HG03354 (cell line): ENCODE results near the gene ZFP36L1.

Experiments
- ATAC-seq: cut with Tn5 transposase; IDR thresholded peaks from one replicate; pipeline ENCODE4 v1.9.1; 2021; ENCODE audit warnings: mild to moderate bottlenecking; ENCODE audit not compliant: unreplicated experiment, poor library complexity, severe bottlenecking

Gene ZFP36L1

DNA sequence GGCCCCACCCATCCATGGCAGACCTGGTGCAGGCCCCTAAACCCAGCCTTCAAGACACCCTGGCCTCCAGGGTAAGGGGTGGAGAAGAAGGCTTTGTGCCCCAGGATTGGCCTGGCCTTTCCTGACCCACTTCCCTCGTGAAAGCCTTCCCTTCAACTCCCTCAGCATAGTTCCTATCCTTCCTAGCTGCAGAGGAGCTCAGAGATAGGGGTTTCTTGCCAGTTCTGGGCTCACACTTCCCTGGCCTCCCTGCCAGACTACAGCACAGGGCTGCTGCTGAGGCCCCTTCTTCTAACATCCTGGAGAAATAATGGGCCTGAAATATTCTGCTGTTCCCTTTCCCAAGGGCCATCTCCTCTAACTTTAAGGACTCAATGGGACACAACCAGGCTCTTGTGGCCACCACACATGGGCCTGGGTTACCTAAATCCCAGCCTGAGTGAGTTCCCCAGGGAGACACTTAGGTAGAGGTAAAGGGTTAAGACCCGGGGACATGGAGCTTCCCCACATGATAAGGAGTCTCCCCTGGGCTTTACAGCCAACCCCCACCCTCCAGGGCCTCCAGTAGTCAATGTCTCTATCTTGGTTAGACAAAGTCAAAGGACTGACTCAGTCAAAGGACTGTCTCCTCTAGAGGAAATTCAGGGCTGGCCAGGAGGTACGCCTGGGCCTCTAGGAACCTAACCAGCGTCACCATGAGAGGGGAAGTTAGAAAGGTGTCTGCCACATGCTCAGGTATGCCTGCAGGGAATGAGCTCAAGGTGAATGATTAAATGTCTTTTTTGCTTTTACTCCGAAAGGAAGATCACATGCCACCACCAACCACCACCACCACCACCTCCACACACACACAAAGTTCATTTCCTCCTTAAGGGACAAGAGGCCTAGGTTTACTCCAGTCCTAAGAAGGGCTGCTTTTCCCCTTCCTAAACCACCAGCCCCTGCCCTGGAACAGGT lies 7.1 kb downstream of the ZFP36L1 start:
- ATAC-seq = no peak

- no peak for ATAC-seq
These were observed 7.8 kb downstream of the ZFP36L1 start for GRCh38 chr14:68784978-68785533.

GRCh38 chr14:68784226-68784910 lies 8.5 kb downstream of the ZFP36L1 start:
- peak; percentile 40 for ATAC-seq

- ATAC-seq = no peak
These were observed 9.2 kb downstream of the ZFP36L1 start for GRCh38 chr14:68783408-68784225.

DNA sequence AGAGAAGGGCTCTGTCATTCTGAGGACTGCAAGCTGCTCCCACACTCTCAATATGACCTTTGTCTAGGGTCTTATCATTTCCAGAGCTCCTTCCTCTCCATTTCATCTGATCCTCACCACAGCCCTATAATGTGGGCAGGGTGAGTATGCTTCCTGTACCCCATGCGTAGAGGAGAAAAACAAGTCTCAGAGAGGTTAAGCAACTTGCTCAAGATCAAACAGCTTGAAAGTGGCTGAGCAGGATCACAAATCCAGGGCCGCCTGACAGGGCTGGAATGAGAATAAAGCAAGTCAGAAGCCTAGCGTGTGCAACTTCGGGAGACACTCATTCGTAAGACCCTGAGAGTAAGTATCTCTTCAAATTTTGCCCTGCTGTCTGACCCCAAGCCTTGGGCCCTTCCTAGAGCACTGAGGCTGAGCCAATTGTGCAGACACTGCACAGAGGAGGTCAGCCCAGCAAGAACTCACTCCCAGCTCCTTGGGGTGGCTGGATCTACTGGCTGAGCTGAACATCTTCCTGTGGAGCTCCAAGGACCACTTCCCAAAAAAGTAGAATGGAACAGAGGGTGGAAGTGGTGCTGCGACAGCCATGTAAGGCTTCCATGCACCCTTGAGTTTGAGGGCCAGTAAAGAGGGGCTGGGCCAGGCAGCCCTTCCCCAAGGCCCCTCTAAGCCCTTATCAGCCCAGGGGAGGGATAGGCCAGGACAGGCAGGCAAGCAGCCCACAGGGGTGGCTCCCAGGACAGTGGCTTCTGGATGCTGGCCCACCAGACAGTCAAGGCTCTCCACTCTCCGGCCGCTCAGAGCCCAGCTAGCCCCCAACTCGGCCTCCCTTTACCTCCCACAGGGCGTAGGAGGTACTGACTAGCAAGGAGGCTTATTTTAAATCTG lies 10.5 kb downstream of the ZFP36L1 start:
- no peak for ATAC-seq

GRCh38 chr14:68781161-68782021 lies 11.5 kb downstream of the ZFP36L1 start:
- no peak for ATAC-seq

- no peak for ATAC-seq
These were observed 12.3 kb downstream of the ZFP36L1 start for GRCh38 chr14:68780358-68781160.

DNA sequence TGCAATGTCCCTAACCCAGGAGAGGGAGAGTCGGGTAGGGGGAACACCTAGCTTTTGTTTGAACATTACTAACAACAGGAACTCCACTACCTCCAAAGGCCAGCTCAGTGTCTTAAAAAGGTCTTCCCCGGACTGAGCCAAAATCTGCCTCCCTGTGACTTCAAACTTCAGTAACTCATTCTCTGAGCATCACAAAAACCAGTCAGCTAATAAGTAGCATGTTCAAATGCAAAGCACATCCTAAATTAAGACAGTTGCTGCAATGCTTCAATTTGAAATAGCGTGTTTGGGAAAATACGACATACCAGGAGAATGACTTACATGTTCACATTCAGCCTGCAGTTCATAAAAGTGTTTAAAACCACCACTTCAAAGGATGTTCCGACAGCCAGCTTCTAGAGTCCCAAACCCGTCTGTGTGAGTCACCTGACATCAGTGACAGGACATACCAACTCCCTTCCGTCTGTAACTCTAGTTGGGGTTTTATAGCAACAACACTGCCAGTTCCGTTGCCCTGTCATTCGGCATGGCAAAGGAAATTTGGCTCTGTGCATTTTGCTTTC lies 13.0 kb downstream of the ZFP36L1 start:
- ATAC-seq = no peak

GRCh38 chr14:68777644-68778043 lies 15.2 kb downstream of the ZFP36L1 start:
- no peak for ATAC-seq

DNA sequence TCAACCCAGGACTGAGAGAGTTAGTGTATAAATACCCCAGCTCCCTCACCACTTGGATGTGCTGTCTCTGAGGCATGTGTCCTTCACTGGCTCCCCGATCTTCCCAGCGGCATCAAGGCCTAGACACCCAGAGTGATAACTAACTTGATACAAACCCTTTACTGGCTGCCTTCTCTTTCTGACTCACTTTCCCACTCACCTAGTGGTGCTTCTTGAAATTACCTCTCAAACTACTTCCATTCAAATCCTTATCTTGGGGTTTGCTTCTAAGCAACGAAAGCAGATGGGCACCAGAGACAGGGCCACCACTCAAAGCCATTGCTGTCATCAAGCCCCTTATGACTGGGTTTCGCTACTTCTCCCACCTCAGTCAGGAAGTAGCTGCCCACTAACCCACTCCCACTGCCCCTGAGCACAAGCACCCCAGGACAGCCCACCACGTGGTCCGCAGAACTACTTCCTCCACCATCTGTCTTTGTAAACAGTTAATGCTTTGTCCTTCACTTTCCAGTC lies 17.2 kb downstream of the ZFP36L1 start:
- no peak for ATAC-seq

DNA sequence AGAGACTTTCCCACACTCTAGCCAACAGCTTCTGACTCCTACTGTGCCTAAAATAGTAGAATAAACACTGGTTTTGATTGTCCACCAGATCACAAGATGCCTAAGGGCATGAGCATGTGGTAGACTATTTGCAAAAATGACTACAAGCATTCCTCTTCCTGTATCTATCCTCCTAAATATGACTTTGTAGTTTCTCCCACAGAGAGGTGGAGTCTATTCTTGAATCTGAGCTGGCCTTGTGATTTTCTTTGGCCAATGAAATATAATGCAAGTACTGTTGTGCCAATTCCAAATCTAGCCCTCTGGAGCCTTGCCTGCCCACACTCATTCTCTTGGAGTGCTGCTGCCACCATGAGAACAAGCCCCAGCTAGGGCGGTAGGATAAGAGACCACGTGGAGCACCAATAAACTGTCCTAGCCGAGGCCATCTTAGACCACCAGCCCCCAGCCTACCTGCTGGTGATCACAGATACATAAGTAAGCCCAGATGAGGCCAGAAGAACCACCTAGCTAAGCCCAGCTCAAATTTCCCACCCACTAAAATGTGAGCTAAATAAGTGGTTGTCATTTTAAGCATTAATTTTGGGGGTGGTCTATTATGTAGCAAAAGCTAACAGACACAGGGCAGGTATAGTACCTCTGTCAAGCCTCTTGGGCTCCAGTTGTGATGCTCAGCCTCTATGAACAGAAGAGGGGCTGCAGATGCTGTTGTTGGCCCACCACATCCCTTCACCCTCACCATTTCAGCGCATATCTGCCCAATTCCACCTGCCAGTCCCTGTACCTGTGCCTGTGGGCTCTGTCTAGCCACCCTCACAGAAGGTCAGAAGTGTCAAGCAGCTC lies 17.9 kb downstream of the ZFP36L1 start:
- no peak for ATAC-seq

DNA sequence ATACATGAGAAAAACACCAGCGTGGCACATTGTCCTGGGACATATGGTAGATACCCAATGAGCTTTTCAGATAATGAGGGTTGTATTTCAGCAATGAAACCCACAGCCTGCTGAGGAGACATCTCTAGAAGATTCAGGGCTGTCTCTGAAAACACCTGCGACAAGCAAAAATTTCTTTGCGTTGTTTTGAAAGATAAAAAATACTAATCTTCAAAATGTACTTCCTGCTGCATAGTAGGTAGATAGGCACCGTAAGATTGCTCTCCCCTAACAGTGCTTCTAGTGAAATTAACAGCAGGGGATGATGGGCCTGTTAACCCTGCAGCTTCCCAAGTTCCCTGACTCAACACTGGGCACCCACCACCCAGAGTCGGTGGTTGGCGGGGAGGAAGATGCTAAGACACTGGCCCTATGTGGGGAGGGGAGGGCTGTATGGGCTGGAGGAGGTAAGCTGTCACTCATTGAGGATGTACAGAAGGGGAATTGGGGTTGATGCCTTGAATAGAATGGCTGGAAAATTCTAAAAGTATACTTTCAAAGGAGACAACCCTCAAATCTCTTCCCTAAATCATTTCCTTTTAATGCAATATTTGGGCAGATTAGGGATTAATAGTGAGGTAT lies 20.0 kb downstream of the ZFP36L1 start:
- ATAC-seq = no peak

- ATAC-seq = no peak
These were observed 21.2 kb downstream of the ZFP36L1 start for GRCh38 chr14:68771631-68772030.

DNA sequence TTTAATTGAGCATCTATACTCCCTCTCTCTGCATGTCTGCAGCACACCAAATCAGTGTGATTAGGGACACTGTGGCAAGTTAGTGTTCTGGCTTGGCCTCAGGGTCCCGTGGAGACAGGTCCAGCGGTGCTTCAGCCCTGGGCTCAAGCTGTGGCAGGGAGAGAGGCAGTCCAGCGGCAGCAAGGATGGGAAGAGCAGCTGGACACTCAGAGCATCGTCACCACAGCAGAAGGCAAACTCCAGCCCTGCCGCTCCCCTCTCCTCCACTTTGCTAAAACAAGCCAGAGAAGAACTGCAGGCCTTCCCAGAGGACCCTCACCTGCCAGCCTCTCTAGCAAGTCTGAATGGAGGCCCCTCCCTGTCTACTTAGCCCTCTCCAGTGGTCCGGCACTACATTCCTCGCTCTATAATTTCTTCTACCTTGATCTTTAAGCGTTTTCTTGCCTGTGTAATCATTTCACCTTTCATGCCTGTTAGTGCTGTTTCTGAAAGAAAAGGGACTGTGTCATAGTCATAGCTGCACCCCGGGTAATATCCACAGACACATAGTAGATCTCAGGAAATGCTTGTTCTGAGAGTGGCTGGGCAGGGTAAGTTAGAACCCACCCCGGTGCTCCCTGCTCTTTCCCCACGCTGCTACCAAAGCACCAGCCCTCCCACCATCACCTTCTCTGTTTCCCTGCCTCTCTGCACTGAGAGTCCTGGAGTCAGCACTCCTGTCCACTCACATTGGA lies 22.1 kb downstream of the ZFP36L1 start:
- no peak for ATAC-seq

GRCh38 chr14:68770051-68770450 lies 22.8 kb downstream of the ZFP36L1 start:
- no peak for ATAC-seq
